IPS-18a (cell line): ENCODE measurements around the gene SLC25A48.

Experiments
- H3K27ac ChIP-seq: one replicate; pipeline ENCODE4 v1.5.1; 2013; ENCODE audit warnings: low read length
- H3K27me3 ChIP-seq: one replicate; pipeline ENCODE4 v1.6.1; 2013; ENCODE audit warnings: mild to moderate bottlenecking, low read length; ENCODE audit not compliant: control insufficient read depth, insufficient read depth
- H3K36me3 ChIP-seq: one replicate; pipeline ENCODE4 v1.6.1; 2013; ENCODE audit warnings: low read depth, low read length; ENCODE audit not compliant: control insufficient read depth
- H3K4me1 ChIP-seq: one replicate; pipeline ENCODE4 v1.6.1; 2013; ENCODE audit warnings: low read depth, low read length; ENCODE audit not compliant: control insufficient read depth
- H3K4me3 ChIP-seq: one replicate; pipeline ENCODE4 v1.5.1; 2013; ENCODE audit warnings: low read length
- H3K9ac ChIP-seq: one replicate; pipeline ENCODE4 v1.6.1; 2013; ENCODE audit warnings: mild to moderate bottlenecking, low read length, moderate library complexity
- H3K9me3 ChIP-seq: one replicate; pipeline ENCODE4 v1.6.1; 2013; ENCODE audit warnings: low read depth, low read length; ENCODE audit not compliant: control insufficient read depth

SLC25A48 gene

DNA sequence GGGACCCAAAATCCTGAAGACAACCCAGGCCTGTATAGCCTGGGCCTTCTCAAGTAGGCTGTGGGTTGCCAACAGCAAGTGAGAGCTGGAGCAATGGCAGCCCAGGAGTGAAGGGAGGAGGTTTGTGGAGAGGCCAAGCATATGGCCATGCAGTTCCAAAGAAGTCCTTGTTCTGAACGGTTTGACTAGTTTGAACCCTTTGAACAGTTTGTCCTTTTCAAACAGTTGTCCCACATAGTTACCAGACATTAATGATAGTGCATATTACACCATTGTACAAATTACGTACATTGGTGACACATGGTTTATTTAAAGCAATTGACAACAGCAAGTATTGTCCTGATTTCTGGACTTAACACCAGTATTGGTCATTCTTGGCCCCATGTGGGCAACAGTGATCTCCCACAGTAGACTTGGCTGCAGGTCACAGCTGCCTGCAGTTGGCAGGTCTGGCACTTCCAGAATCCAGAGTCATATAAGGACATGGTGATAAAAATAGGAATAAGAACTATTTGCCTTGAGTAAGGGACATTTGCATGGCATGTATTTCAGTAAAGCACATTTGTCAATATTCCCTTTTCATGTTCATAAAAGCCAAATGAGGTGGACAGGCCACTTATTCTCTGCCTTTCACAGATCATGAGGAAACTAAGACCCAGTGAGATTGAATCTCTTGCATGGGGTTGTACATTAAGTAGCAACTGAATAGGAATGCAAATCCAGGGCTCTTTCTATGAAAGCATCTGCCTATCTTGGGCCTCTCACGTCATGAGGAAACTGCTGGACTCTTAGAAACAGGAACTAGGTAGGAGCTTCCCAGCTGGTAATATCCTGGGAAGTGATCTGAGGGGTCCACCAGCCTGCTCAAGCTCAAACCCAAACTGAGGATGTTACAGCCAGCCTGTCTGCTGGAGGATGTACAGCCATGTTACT is 30.3 kb downstream of the SLC25A48 start:
- no peaks in the 10 kb centered on the region for H3K4me1 ChIP-seq
- no peaks in the 10 kb centered on the region for H3K36me3 ChIP-seq
- no peaks in the 10 kb centered on the region for H3K9me3 ChIP-seq
- no peak overlapping the region for H3K9ac ChIP-seq
- H3K27me3 ChIP-seq = no peaks in the 10 kb centered on the region
- no peak overlapping the region for H3K4me3 ChIP-seq
- H3K27ac ChIP-seq = no peak overlapping the region

- H3K9me3 ChIP-seq = no peaks in the 10 kb centered on the region
- H3K4me3 ChIP-seq = no peak overlapping the region
- no peak overlapping the region for H3K9ac ChIP-seq
- no peaks in the 10 kb centered on the region for H3K36me3 ChIP-seq
- no peaks in the 10 kb centered on the region for H3K4me1 ChIP-seq
- no peaks in the 10 kb centered on the region for H3K27me3 ChIP-seq
- H3K27ac ChIP-seq = no peak overlapping the region
These were observed 31.6 kb downstream of the SLC25A48 start for GRCh38 chr5:135866016-135866415.

DNA sequence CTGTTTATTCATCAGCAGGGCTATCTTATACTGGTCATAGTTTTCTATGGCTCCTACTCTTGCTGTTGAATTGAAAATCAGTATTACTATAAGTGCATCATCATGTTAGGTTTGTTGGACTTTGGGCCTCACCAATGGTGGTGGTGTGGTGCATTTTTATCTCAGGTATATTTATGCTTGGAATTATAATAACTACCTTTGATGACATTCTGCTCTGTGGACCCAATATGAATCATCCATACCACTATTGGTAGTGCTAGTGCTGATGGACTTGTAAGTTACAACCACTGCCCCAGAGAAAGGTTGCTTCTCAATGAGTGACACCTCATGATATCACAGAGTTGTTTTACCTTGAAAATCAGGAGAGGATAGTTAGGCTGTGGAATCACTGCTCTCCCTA is 33.1 kb downstream of the SLC25A48 start:
- Histone ChIP-seq H3K36me3 (no peaks in the 10 kb centered on the region), H3K9ac (no peak overlapping the region), H3K4me3 (no peak overlapping the region), H3K4me1 (no peaks in the 10 kb centered on the region), H3K27ac (no peak overlapping the region), H3K9me3 (no peaks in the 10 kb centered on the region), H3K27me3 (no peaks in the 10 kb centered on the region)

GRCh38 chr5:135868681-135869080 is 34.2 kb downstream of the SLC25A48 start:
- Histone ChIP-seq H3K36me3 (no peaks in the 10 kb centered on the region), H3K9ac (no peak overlapping the region), H3K9me3 (no peaks in the 10 kb centered on the region), H3K4me1 (no peaks in the 10 kb centered on the region), H3K4me3 (no peak overlapping the region), H3K27ac (no peak overlapping the region), H3K27me3 (no peaks in the 10 kb centered on the region)

DNA sequence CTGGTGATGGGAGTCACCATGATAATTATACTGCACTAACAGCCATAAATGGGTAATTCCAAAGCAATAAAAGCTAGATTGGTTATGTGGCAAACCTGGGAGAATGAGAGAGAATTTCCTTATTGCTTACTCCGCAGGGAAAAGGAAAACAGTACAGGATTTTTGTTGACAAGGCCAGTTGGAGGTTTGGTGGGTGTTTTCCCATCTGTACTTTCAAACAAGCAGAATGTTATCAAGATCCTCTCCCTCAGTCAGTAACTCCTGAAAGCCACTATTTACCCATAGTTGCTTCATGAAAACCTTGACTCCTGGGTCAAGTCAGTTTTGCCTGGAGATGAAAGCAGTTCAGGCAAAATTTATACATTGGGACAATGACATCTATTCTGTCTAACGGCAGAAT is 34.8 kb downstream of the SLC25A48 start:
- H3K4me1 ChIP-seq = no peaks in the 10 kb centered on the region
- no peaks in the 10 kb centered on the region for H3K36me3 ChIP-seq
- no peaks in the 10 kb centered on the region for H3K27me3 ChIP-seq
- no peak overlapping the region for H3K9ac ChIP-seq
- H3K4me3 ChIP-seq = no peak overlapping the region
- H3K9me3 ChIP-seq = no peaks in the 10 kb centered on the region
- H3K27ac ChIP-seq = no peak overlapping the region

- no peaks in the 10 kb centered on the region for H3K36me3 ChIP-seq
- H3K4me3 ChIP-seq = no peak overlapping the region
- H3K27ac ChIP-seq = no peak overlapping the region
- no peaks in the 10 kb centered on the region for H3K4me1 ChIP-seq
- H3K9me3 ChIP-seq = no peaks in the 10 kb centered on the region
- no peak overlapping the region for H3K9ac ChIP-seq
- H3K27me3 ChIP-seq = no peaks in the 10 kb centered on the region
These were observed 35.5 kb downstream of the SLC25A48 start for GRCh38 chr5:135869935-135870334.

GRCh38 chr5:135871268-135871915 is 36.9 kb downstream of the SLC25A48 start:
- Histone ChIP-seq H3K4me3 (no peak overlapping the region), H3K36me3 (no peaks in the 10 kb centered on the region), H3K9ac (no peak overlapping the region), H3K9me3 (no peaks in the 10 kb centered on the region), H3K27me3 (no peaks in the 10 kb centered on the region), H3K4me1 (no peaks in the 10 kb centered on the region), H3K27ac (no peak overlapping the region)

DNA sequence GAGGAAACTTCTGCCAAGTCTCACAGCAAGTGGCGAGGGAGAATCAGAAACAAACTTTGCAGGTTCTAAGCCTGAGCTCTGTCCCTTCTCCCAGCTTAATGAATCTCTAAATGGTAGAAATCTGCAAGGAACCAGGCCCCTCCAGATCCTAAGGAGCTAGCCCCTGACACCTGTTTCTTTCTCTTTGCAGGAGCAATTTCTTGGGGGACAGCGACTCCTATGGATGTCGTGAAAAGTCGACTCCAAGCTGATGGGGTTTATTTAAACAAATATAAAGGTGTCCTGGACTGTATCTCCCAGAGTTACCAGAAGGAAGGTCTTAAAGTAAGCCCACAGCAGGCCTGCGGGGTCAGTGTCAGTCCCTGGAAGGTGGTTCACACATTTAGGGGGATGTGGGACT is 39.4 kb downstream of the SLC25A48 start:
- Histone ChIP-seq H3K36me3 (no peaks in the 10 kb centered on the region), H3K27ac (no peak overlapping the region), H3K9ac (no peak overlapping the region), H3K27me3 (no peaks in the 10 kb centered on the region), H3K4me3 (no peak overlapping the region), H3K9me3 (no peaks in the 10 kb centered on the region), H3K4me1 (no peaks in the 10 kb centered on the region)

- no peak overlapping the region for H3K27ac ChIP-seq
- H3K9ac ChIP-seq = no peak overlapping the region
- H3K4me3 ChIP-seq = no peak overlapping the region
- H3K27me3 ChIP-seq = no peaks in the 10 kb centered on the region
- no peaks in the 10 kb centered on the region for H3K9me3 ChIP-seq
- no peaks in the 10 kb centered on the region for H3K36me3 ChIP-seq
- no peaks in the 10 kb centered on the region for H3K4me1 ChIP-seq
These were observed 40.0 kb downstream of the SLC25A48 start for GRCh38 chr5:135874461-135874860.

DNA sequence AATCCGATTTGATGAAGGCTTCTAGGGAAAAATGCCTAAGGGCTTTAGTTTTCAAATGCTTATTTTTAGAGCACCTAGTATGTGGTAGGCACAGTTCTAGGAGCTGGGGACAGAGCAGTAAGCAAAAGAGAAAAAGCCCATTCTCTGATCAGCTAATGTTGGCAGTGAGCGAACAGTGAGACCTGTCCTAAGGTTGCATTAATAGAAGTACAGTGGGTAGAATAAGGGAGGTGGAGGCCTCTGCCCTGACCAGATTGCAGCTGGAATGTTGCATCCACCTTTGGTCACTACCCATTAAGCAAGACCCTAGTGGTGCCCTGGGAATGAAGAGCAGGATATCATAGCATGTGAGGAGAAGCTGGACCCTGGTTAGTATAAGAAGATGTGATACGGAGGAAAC is 41.1 kb downstream of the SLC25A48 start:
- Histone ChIP-seq H3K9ac (no peak overlapping the region), H3K27me3 (no peaks in the 10 kb centered on the region), H3K4me3 (no peak overlapping the region), H3K9me3 (no peaks in the 10 kb centered on the region), H3K4me1 (no peaks in the 10 kb centered on the region), H3K27ac (no peak overlapping the region), H3K36me3 (no peaks in the 10 kb centered on the region)

GRCh38 chr5:135876146-135876545 is 41.7 kb downstream of the SLC25A48 start:
- Histone ChIP-seq H3K27me3 (no peaks in the 10 kb centered on the region), H3K27ac (no peak overlapping the region), H3K4me1 (no peaks in the 10 kb centered on the region), H3K4me3 (no peak overlapping the region), H3K9me3 (no peaks in the 10 kb centered on the region), H3K36me3 (no peaks in the 10 kb centered on the region), H3K9ac (no peak overlapping the region)
